Pancreas (tissue), 10 donors: Measurements from ENCODE around the gene SMOC2. TPM values are rescaled to one million over a fixed set of nuclear protein-coding genes. Genes with fewer than 3 reads are reported as not detected.

Experiments used
- ATAC-seq, 4 donors: fragments of 200-7000 bp; cut with Tn5 transposase; one replicate each; pipeline versions ENCODE4 v1.8.0 to v1.9.1; 2020; ENCODE audit warnings: mild to moderate bottlenecking in 4 of 4, moderate library complexity in 4 of 4
- DNase-seq, 6 donors: peaks; one replicate each; pipeline ENCODE4 v3.0.0-alpha.2; 2020
- FAIRE-seq: peaks from 2 replicates; lab custom pipeline; 2012; peaks lifted over from hg19 to GRCh38; lab: Jason Lieb, UNC
- H3K27ac ChIP-seq, 4 donors: fragments of 200-600 bp; sonication (generic); 1 replicate in 3 of 4; 2 replicates in 1 of 4; pipeline versions ENCODE4 v1.5.0 to v1.8.0; 2020
- H3K27me3 ChIP-seq, 4 donors: fragments of 200-600 bp; one replicate each; pipeline ENCODE4 v1.8.0; 2021
- H3K36me3 ChIP-seq, 3 donors: fragments of 200-600 bp; sonication (generic) in 1 of 3; one replicate each; pipeline versions ENCODE4 v1.5.0 to v1.8.0; 2020 to 2021
- H3K4me1 ChIP-seq, 3 donors: fragments of 200-600 bp; one replicate each; pipeline ENCODE4 v1.8.0; 2021
- H3K4me3 ChIP-seq, 4 donors: fragments of 200-600 bp; sonication (generic) in 2 of 4; one replicate each; pipeline versions ENCODE4 v1.5.0 to v1.8.0; 2020 to 2021
- H3K9me3 ChIP-seq, 4 donors: fragments of 200-600 bp; one replicate each; pipeline ENCODE4 v1.8.0; 2021
- WGBS, 2 donors: extraction: QIAGEN DNeasy Blood & Tissue Kit; methylation state at CpG; one replicate each; pipeline ENCODE4 v1.1.7; 2013; 5-methylcytosine and 5-hydroxymethylcytosine counted together
- intact Hi-C, 3 donors: fragments of 100-400 bp; cut with DNase I; formaldehyde crosslinking; loops; one replicate each; pipeline versions ENCODE4 v1.11.1 to v1.14.2; 2022
- polyA plus RNA-seq, 2 donors: library from polyadenylated mRNA; stranded (reverse); fragments of 200-250 nt; gene quantifications; one replicate each; pipeline ENCODE4 v1.2.3, GENCODE V29; 2013
- total RNA-seq, 6 donors: library from RNA; stranded (reverse); fragmentation: NEBNext Ultra II Directional in 4 of 6; extraction: Animal tissue kit (Norgen Biotek cat#: 25700) in 4 of 6; gene quantifications; one replicate each; pipeline versions ENCODE4 v1.2.1 to v1.2.4, GENCODE V29; 2021 to 2023
- TF ChIP-seq, protein P1 (sequence below), 4 donors: fragments of 200-600 bp; sonication (generic) in 3 of 4; IDR thresholded peaks; one replicate each; pipeline versions ENCODE4 v1.5.0 to v1.8.0; 2021; ENCODE audit warnings: antibody characterized with exemption in 4 of 4
- donor health status: healthy with polysubstance abuse.
- donor health status: DM: no; HTN: no; CAD: no; lungs with moderate emphysema.
- donor health status: DM: no; HTN: no; CAD: no.
- donor health status: control.
- donor health status: control.
- donor health status: Bipolar disorder and iron deficiency.
- donor health status: DM: yes; HTN: yes; CAD: no.
- donor health status: DM: no; HTN: no; CAD: no.
- donor health status: DM: no; HTN: no; CAD: no.
- donor health status: DM: yes; HTN: yes; CAD: no.

SMOC2 gene
- total and polyA plus RNA-seq, 8 donors: 2.5 to 18.4 (median 6.5) TPM

DNA sequence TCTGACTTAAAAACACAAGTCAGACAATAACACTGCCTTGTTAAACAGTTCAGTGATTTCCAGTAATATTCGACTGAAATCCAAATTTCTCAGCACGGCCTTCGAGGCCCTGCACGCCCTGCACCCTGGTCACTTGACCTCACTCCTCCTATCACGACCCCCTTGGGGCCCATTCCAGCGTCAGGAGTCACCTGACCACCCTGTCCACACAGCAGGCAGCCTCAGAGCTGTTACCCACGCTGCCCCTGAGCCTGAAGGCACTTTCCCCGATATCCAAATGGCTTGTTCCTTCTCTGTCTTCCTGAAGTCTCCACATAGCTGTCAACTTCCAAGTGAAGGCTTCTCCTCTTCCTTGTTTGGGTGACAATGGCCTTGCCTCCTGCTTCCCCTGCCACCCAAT is 33.1 kb upstream of the SMOC2 start:
- Histone ChIP-seq H3K36me3 (no peaks in the 10 kb centered on the region), H3K27ac (no peak overlapping the region), H3K9me3 (no peaks in the 10 kb centered on the region), H3K4me1 (no peaks in the 10 kb centered on the region), H3K27me3 (no peaks in the 10 kb centered on the region), H3K4me3 (no peak overlapping the region)
- 77 to 80% methylated on average over 8 of the region's 8 CpGs for WGBS, 2 donors
- intact Hi-C loops: no loop called here
- TF ChIP-seq, protein P1, sequence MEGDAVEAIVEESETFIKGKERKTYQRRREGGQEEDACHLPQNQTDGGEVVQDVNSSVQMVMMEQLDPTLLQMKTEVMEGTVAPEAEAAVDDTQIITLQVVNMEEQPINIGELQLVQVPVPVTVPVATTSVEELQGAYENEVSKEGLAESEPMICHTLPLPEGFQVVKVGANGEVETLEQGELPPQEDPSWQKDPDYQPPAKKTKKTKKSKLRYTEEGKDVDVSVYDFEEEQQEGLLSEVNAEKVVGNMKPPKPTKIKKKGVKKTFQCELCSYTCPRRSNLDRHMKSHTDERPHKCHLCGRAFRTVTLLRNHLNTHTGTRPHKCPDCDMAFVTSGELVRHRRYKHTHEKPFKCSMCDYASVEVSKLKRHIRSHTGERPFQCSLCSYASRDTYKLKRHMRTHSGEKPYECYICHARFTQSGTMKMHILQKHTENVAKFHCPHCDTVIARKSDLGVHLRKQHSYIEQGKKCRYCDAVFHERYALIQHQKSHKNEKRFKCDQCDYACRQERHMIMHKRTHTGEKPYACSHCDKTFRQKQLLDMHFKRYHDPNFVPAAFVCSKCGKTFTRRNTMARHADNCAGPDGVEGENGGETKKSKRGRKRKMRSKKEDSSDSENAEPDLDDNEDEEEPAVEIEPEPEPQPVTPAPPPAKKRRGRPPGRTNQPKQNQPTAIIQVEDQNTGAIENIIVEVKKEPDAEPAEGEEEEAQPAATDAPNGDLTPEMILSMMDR (IDR thresholded peaks at IDR 0.05): no peak
- DNase-seq: no peak
- no peak for FAIRE-seq
- no peak for ATAC-seq

GRCh38 chr6:168408504-168409136 is 32.4 kb upstream of the SMOC2 start:
- no peak for ATAC-seq
- 75 to 84% methylated on average over 13 of the region's 13 CpGs for WGBS, 2 donors
- no peak for FAIRE-seq
- no peak overlapping the region for H3K4me3 ChIP-seq
- H3K27ac ChIP-seq: no peak overlapping the region
- DNase-seq: no peak
- H3K27me3 ChIP-seq: no peaks in the 10 kb centered on the region
- H3K36me3 ChIP-seq: no peaks in the 10 kb centered on the region
- H3K9me3 ChIP-seq: no peaks in the 10 kb centered on the region
- no peaks in the 10 kb centered on the region for H3K4me1 ChIP-seq
- TF ChIP-seq, protein P1 (IDR thresholded peaks at IDR 0.05): no peak
- intact Hi-C loops: no loop called here

GRCh38 chr6:168410035-168410434 is 30.9 kb upstream of the SMOC2 start:
- no peaks in the 10 kb centered on the region for H3K9me3 ChIP-seq
- no peak for ATAC-seq
- TF ChIP-seq, protein P1 (IDR thresholded peaks at IDR 0.05): no peak

DNA sequence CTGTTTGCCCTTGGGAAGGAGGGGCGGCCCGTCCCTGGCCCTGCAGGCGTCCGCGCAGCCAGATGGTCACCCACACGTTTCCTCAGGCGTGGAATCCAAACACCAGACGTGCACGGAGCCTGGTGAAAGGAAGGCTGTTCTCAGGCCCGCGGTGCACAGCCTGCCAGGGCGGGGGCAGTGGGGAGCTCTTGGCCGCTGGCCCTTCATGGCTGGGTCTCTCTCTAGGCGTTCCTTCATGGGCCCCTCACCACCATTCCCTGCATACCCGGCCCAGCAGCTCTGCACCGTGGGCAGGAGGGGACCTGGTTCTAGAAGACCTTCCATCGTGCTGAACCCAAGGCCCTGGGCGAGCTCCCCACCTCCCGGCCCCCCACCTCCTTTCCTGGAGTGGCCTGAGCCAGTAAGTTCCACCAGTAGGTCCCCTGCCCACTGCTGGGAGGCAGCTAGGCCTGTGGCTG is 30.4 kb upstream of the SMOC2 start:
- no peak for DNase-seq
- no peak for FAIRE-seq
- H3K36me3 ChIP-seq: no peaks in the 10 kb centered on the region
- ATAC-seq: no peak
- intact Hi-C loops: no loop called here
- H3K27me3 ChIP-seq: no peaks in the 10 kb centered on the region
- 60% methylated on average over 19 of the region's 19 CpGs for WGBS, 2 donors
- H3K27ac ChIP-seq: no peak overlapping the region
- no peak overlapping the region for H3K4me3 ChIP-seq
- no peaks in the 10 kb centered on the region for H3K4me1 ChIP-seq
- no peaks in the 10 kb centered on the region for H3K9me3 ChIP-seq
- TF ChIP-seq, protein P1 (IDR thresholded peaks at IDR 0.05): no peak

More at GRCh38 chr6:168410035-168410434, 30.9 kb upstream of the SMOC2 start:
- no peak for FAIRE-seq
- 81 to 85% methylated on average over 8 of the region's 8 CpGs for WGBS, 2 donors
- H3K36me3 ChIP-seq: no peaks in the 10 kb centered on the region
- H3K4me1 ChIP-seq: no peaks in the 10 kb centered on the region
- H3K4me3 ChIP-seq: no peak overlapping the region
- no peak for DNase-seq
- H3K27ac ChIP-seq: no peak overlapping the region
- H3K27me3 ChIP-seq: no peaks in the 10 kb centered on the region
- intact Hi-C loops: no loop called here

GRCh38 chr6:168411130-168411529 is 29.9 kb upstream of the SMOC2 start:
- H3K4me3 ChIP-seq: no peak overlapping the region
- H3K36me3 ChIP-seq: no peaks in the 10 kb centered on the region
- WGBS, 2 donors: 83 to 88% methylated on average over 21 of the region's 21 CpGs
- no peaks in the 10 kb centered on the region for H3K27me3 ChIP-seq
- FAIRE-seq (no peak), DNase-seq (no peak), ATAC-seq (no peak)
- TF ChIP-seq, protein P1 (IDR thresholded peaks at IDR 0.05): no peak
- no peaks in the 10 kb centered on the region for H3K4me1 ChIP-seq
- H3K9me3 ChIP-seq: no peaks in the 10 kb centered on the region
- intact Hi-C loops: no loop called here
- H3K27ac ChIP-seq: no peak overlapping the region
